ENCODE results near the gene PDE4D.

Gene PDE4D

GRCh38 chr5:58938563-58939424 is 954.7 kb downstream of the PDE4D start:
- H3K27ac Mint-ChIP-seq = no peak overlapping the region
- H3K4me3 Mint-ChIP-seq = no peak overlapping the region
- H3K4me1 Mint-ChIP-seq = peaks cover 16% of the 10 kb centered on the region
- no peaks in the 10 kb centered on the region for H3K9me3 Mint-ChIP-seq
- H3K36me3 Mint-ChIP-seq = no peaks in the 10 kb centered on the region
- no peaks in the 10 kb centered on the region for H3K27me3 Mint-ChIP-seq

GRCh38 chr5:58937031-58937681 is 956.4 kb downstream of the PDE4D start:
- H3K36me3 Mint-ChIP-seq = no peaks in the 10 kb centered on the region
- H3K27me3 Mint-ChIP-seq = no peaks in the 10 kb centered on the region
- H3K4me3 Mint-ChIP-seq = no peak overlapping the region
- H3K9me3 Mint-ChIP-seq = no peaks in the 10 kb centered on the region
- no peak overlapping the region for H3K27ac Mint-ChIP-seq
- peaks cover 28% of the 10 kb centered on the region for H3K4me1 Mint-ChIP-seq

- H3K4me3 Mint-ChIP-seq = peak overlapping the region; percentile 42
- no peaks in the 10 kb centered on the region for H3K9me3 Mint-ChIP-seq
- H3K27ac Mint-ChIP-seq = peak overlapping the region; percentile 57
- no peaks in the 10 kb centered on the region for H3K27me3 Mint-ChIP-seq
- H3K36me3 Mint-ChIP-seq = no peaks in the 10 kb centered on the region
- peaks cover 32% of the 10 kb centered on the region for H3K4me1 Mint-ChIP-seq
These were observed 958.9 kb downstream of the PDE4D start for GRCh38 chr5:58934629-58935097.

GRCh38 chr5:58933891-58934628 is 959.5 kb downstream of the PDE4D start:
- Mint-ChIP-seq H3K4me3 (peak overlapping the region; percentile 42), H3K9me3 (no peaks in the 10 kb centered on the region), H3K36me3 (no peaks in the 10 kb centered on the region), H3K27me3 (no peaks in the 10 kb centered on the region), H3K27ac (peak overlapping the region; percentile 57), H3K4me1 (peaks cover 32% of the 10 kb centered on the region)

- Mint-ChIP-seq H3K4me1 (peaks cover 34% of the 10 kb centered on the region), H3K4me3 (no peak overlapping the region), H3K27ac (peak overlapping the region; percentile 1), H3K27me3 (no peaks in the 10 kb centered on the region), H3K36me3 (no peaks in the 10 kb centered on the region), H3K9me3 (no peaks in the 10 kb centered on the region)
These were observed 961.4 kb downstream of the PDE4D start for GRCh38 chr5:58932057-58932612.

- H3K4me1 Mint-ChIP-seq = peaks cover 41% of the 10 kb centered on the region
- H3K27ac Mint-ChIP-seq = no peak overlapping the region
- H3K4me3 Mint-ChIP-seq = no peak overlapping the region
- H3K36me3 Mint-ChIP-seq = no peaks in the 10 kb centered on the region
- peaks cover 2% of the 10 kb centered on the region for H3K27me3 Mint-ChIP-seq
- H3K9me3 Mint-ChIP-seq = no peaks in the 10 kb centered on the region
These were observed 963.0 kb downstream of the PDE4D start for GRCh38 chr5:58930520-58930919.

GRCh38 chr5:58929726-58930125 is 963.8 kb downstream of the PDE4D start:
- Mint-ChIP-seq H3K27me3 (peaks cover 2% of the 10 kb centered on the region), H3K4me1 (peaks cover 34% of the 10 kb centered on the region), H3K27ac (no peak overlapping the region), H3K4me3 (no peak overlapping the region), H3K9me3 (no peaks in the 10 kb centered on the region), H3K36me3 (no peaks in the 10 kb centered on the region)

- Mint-ChIP-seq H3K36me3 (no peaks in the 10 kb centered on the region), H3K27me3 (peaks cover 2% of the 10 kb centered on the region), H3K4me1 (peaks cover 20% of the 10 kb centered on the region), H3K4me3 (no peak overlapping the region), H3K9me3 (no peaks in the 10 kb centered on the region), H3K27ac (no peak overlapping the region)
These were observed 965.6 kb downstream of the PDE4D start for GRCh38 chr5:58927938-58928337.

- Mint-ChIP-seq H3K27ac (no peak overlapping the region), H3K4me1 (peaks cover 14% of the 10 kb centered on the region), H3K27me3 (peaks cover 2% of the 10 kb centered on the region), H3K9me3 (no peaks in the 10 kb centered on the region), H3K4me3 (no peak overlapping the region), H3K36me3 (no peaks in the 10 kb centered on the region)
These were observed 966.3 kb downstream of the PDE4D start for GRCh38 chr5:58927181-58927580.

- Mint-ChIP-seq H3K4me1 (peaks cover 10% of the 10 kb centered on the region), H3K27me3 (peaks cover 2% of the 10 kb centered on the region), H3K27ac (no peak overlapping the region), H3K36me3 (no peaks in the 10 kb centered on the region), H3K9me3 (no peaks in the 10 kb centered on the region), H3K4me3 (no peak overlapping the region)
These were observed 967.0 kb downstream of the PDE4D start for GRCh38 chr5:58926541-58926935.

GRCh38 chr5:58925627-58926540 is 967.6 kb downstream of the PDE4D start:
- Mint-ChIP-seq H3K27ac (peak overlapping the region; percentile 42), H3K4me3 (no peak overlapping the region), H3K27me3 (peaks cover 2% of the 10 kb centered on the region), H3K4me1 (peaks cover 12% of the 10 kb centered on the region), H3K36me3 (no peaks in the 10 kb centered on the region), H3K9me3 (no peaks in the 10 kb centered on the region)

GRCh38 chr5:58924306-58924705 is 969.2 kb downstream of the PDE4D start:
- H3K4me1 Mint-ChIP-seq = peaks cover 15% of the 10 kb centered on the region
- H3K27me3 Mint-ChIP-seq = peaks cover 2% of the 10 kb centered on the region
- no peak overlapping the region for H3K4me3 Mint-ChIP-seq
- H3K27ac Mint-ChIP-seq = no peak overlapping the region
- H3K9me3 Mint-ChIP-seq = no peaks in the 10 kb centered on the region
- H3K36me3 Mint-ChIP-seq = no peaks in the 10 kb centered on the region

- no peaks in the 10 kb centered on the region for H3K9me3 Mint-ChIP-seq
- no peak overlapping the region for H3K27ac Mint-ChIP-seq
These were observed 970.2 kb downstream of the PDE4D start for GRCh38 chr5:58923355-58923754.

GRCh38 chr5:58922461-58923171 is 970.9 kb downstream of the PDE4D start:
- Mint-ChIP-seq H3K4me1 (peaks cover 15% of the 10 kb centered on the region), H3K36me3 (no peaks in the 10 kb centered on the region), H3K27ac (no peak overlapping the region), H3K27me3 (peaks cover 2% of the 10 kb centered on the region), H3K9me3 (no peaks in the 10 kb centered on the region), H3K4me3 (no peak overlapping the region)

More at GRCh38 chr5:58923355-58923754, 970.2 kb downstream of the PDE4D start:
- no peaks in the 10 kb centered on the region for H3K36me3 Mint-ChIP-seq
- H3K4me3 Mint-ChIP-seq = no peak overlapping the region
- peaks cover 15% of the 10 kb centered on the region for H3K4me1 Mint-ChIP-seq
- H3K27me3 Mint-ChIP-seq = peaks cover 2% of the 10 kb centered on the region

Measured in activated naive CD4-positive, alpha-beta T cell treated with anti-CD3 and anti-CD28 coated beads, Interleukin-2, amount 50 U/mL, for 24 hours (primary cell).